Upper lobe of right lung (tissue), 1 donor: ENCODE results near the gene HECTD3. TPM values are rescaled to one million over a fixed set of nuclear protein-coding genes. Genes with fewer than 3 reads are reported as not detected.

ENCODE experiments used
- ATAC-seq: fragments of 200-7000 bp; cut with Tn5 transposase; one replicate; pipeline ENCODE4 v1.9.1; 2020; ENCODE audit warnings: mild to moderate bottlenecking, moderate library complexity
- DNase-seq: peaks from one replicate; pipeline ENCODE4 v3.0.0-alpha.2; 2020
- H3K27ac ChIP-seq: fragments of 200-600 bp; one replicate; pipeline ENCODE4 v1.8.0; 2022
- H3K27me3 ChIP-seq: fragments of 200-600 bp; one replicate; pipeline ENCODE4 v1.8.0; 2022; ENCODE audit warnings: mild to moderate bottlenecking
- H3K36me3 ChIP-seq: fragments of 200-600 bp; one replicate; pipeline ENCODE4 v1.8.0; 2022
- H3K4me1 ChIP-seq: fragments of 200-600 bp; one replicate; pipeline ENCODE4 v1.8.0; 2022
- H3K4me3 ChIP-seq: fragments of 200-600 bp; one replicate; pipeline ENCODE4 v1.8.0; 2022; ENCODE audit warnings: mild to moderate bottlenecking
- H3K9me3 ChIP-seq: fragments of 200-600 bp; one replicate; pipeline ENCODE4 v1.8.0; 2022
- intact Hi-C: fragments of 100-400 bp; cut with DNase I; formaldehyde crosslinking; loops from one replicate; pipeline ENCODE4 v1.11.0; 2022
- total RNA-seq: library from RNA; stranded (reverse); fragmentation: NEBNext Ultra II Directional; extraction: Animal tissue kit (Norgen Biotek cat#: 25700); gene quantifications from one replicate; pipeline ENCODE4 v1.2.1, GENCODE V29; 2021
- TF ChIP-seq, protein P1 (sequence below): fragments of 200-600 bp; IDR thresholded peaks from one replicate; pipeline ENCODE4 v1.8.0; 2022; ENCODE audit warnings: antibody characterized with exemption
- donor health status: DM: no; HTN: yes; CAD: no; lungs with severe emphysema.

Gene HECTD3
- total RNA-seq, 1 donor from 2014 or later, result 43.6 TPM

- peak; percentile 29 for DNase-seq
- intact Hi-C loops, result no loop called here
- no peak for ATAC-seq
- Histone ChIP-seq H3K4me3 (peak overlapping the region; percentile 100), H3K27me3 (no peaks in the 10 kb centered on the region), H3K36me3 (peaks cover 62% of the 10 kb centered on the region), H3K9me3 (no peaks in the 10 kb centered on the region), H3K4me1 (peaks cover 22% of the 10 kb centered on the region), H3K27ac (no peak overlapping the region)
- TF ChIP-seq, protein P1, sequence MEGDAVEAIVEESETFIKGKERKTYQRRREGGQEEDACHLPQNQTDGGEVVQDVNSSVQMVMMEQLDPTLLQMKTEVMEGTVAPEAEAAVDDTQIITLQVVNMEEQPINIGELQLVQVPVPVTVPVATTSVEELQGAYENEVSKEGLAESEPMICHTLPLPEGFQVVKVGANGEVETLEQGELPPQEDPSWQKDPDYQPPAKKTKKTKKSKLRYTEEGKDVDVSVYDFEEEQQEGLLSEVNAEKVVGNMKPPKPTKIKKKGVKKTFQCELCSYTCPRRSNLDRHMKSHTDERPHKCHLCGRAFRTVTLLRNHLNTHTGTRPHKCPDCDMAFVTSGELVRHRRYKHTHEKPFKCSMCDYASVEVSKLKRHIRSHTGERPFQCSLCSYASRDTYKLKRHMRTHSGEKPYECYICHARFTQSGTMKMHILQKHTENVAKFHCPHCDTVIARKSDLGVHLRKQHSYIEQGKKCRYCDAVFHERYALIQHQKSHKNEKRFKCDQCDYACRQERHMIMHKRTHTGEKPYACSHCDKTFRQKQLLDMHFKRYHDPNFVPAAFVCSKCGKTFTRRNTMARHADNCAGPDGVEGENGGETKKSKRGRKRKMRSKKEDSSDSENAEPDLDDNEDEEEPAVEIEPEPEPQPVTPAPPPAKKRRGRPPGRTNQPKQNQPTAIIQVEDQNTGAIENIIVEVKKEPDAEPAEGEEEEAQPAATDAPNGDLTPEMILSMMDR, result no peak
Observed at GRCh38 chr1:45009296-45009865, 1.7 kb downstream of the HECTD3 start.

DNA sequence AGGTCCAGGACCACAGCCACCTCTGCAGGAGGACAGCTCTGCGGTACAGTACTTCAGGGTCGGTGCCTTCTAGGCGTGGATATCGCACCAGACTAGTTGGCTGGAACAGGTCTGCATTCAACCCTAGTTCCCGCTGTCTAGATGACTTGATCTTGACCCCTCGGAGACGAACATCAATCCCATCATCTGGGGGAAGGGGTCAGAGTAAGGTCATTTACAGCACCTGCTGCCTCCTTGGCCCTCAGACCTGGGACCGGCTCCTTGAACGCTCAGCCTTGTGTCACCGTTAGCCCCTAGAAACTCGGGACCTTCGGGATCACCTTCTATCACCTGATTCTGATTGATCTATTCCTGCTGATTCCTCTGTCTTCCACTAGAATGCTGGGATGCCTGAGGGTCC is 2.6 kb downstream of the HECTD3 start:
- intact Hi-C loops, result no loop called here
- H3K27me3 ChIP-seq, result no peaks in the 10 kb centered on the region
- ATAC-seq (no peak), DNase-seq (peak; percentile 50)
- H3K9me3 ChIP-seq, result no peaks in the 10 kb centered on the region
- peaks cover 20% of the 10 kb centered on the region for H3K4me1 ChIP-seq
- peaks cover 64% of the 10 kb centered on the region for H3K36me3 ChIP-seq
- TF ChIP-seq, protein P1, result no peak
- H3K4me3 ChIP-seq, result no peak overlapping the region
- H3K27ac ChIP-seq, result no peak overlapping the region

- H3K27me3 ChIP-seq, result no peaks in the 10 kb centered on the region
- ATAC-seq, result no peak
- H3K4me3 ChIP-seq, result no peak overlapping the region
- TF ChIP-seq, protein P1, result no peak
- peak; percentile 21 for DNase-seq
- H3K27ac ChIP-seq, result no peak overlapping the region
- H3K4me1 ChIP-seq, result peaks cover 19% of the 10 kb centered on the region
- no peaks in the 10 kb centered on the region for H3K9me3 ChIP-seq
- intact Hi-C loops, result no loop called here
- peaks cover 67% of the 10 kb centered on the region for H3K36me3 ChIP-seq
Observed at GRCh38 chr1:45008076-45008475, 3.0 kb downstream of the HECTD3 start.

DNA sequence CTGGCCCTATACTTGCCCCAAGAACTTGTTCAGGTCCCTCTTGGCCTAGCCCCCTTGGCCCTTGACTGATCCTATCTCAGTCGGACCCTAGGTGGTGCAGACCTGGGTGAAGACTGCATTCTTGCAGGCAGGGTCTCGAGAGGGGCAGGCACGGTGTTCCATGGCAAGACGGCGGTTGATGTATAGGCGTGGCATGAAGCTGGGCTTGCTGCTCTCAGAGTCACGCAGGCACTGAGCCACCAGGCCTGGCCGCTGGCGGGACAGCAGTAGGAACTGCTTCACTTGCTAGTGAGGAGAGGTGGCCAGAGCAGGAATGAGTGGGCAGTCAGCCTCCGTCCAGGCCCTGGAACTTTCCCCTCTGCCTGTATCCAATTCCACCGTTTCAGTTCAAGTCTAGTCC is 3.8 kb downstream of the HECTD3 start:
- Histone ChIP-seq H3K27ac (no peak overlapping the region), H3K4me3 (no peak overlapping the region), H3K36me3 (peaks cover 75% of the 10 kb centered on the region), H3K27me3 (no peaks in the 10 kb centered on the region), H3K9me3 (no peaks in the 10 kb centered on the region), H3K4me1 (peaks cover 19% of the 10 kb centered on the region)
- DNase-seq (peak; percentile 51), ATAC-seq (no peak)
- TF ChIP-seq, protein P1, result no peak
- intact Hi-C loops, result no loop called here

DNA sequence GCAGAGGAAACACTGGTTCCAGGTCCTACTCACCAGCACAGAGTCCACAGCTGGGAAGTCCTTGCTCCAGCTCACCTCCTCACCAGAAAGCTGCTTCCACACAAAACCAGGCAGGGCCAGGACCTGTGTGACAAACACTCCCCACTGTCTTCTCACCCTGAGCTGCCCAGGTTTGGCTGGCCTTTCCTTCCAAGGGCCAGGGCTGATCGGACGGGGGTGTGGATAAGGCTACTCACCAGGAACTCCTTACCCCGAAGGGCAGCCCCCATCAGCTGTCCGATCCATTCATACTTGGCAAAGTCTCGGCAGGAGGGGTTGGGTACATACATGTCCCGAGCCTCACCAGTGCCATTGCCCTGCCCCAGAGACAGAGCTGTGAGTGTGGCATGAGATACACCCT is 5.4 kb downstream of the HECTD3 start:
- DNase-seq (peak; percentile 54), ATAC-seq (no peak)
- H3K36me3 ChIP-seq, result peaks cover 80% of the 10 kb centered on the region
- no peaks in the 10 kb centered on the region for H3K27me3 ChIP-seq
- TF ChIP-seq, protein P1, result no peak
- peaks cover 17% of the 10 kb centered on the region for H3K4me1 ChIP-seq
- no peak overlapping the region for H3K27ac ChIP-seq
- intact Hi-C loops, result no loop called here
- no peak overlapping the region for H3K4me3 ChIP-seq
- H3K9me3 ChIP-seq, result no peaks in the 10 kb centered on the region
